ENCODE measurements around the gene GMDS. TPM values are rescaled to one million over a fixed set of nuclear protein-coding genes. Genes with fewer than 3 reads are reported as not detected.

Gene GMDS
- total RNA-seq, 1 donor from 2014 or later, result 7.2 TPM

DNA sequence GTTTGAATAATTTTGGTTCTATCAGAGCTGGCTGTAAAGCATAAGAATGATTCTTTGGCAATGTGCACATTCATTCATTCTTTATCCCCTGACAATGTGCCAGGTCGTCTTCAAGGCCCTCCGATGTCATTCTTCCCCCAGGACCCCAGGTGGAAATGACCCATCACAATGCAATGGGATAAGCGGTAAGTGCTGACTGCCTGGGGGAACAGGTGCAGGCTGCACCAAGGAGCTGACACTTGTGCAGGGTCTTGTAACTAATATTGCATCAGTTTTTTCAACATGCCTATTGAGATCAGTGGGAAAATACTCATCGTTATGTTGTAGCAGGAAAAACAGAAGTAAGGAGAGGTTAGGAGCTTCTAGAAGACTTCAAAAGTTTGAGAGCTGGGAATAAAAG, 530.1 kb downstream of the GMDS start:
- no peak for DNase-seq
- Histone ChIP-seq H3K27ac (replicated peaks) (no peak overlapping the region), H3K4me1 (no peaks in the 10 kb centered on the region), H3K27me3 (ENCODE audit: low read depth) (no peaks in the 10 kb centered on the region), H3K4me3 (no peak overlapping the region), H3K9me3 (replicated peaks) (no peaks in the 10 kb centered on the region), H3K36me3 (no peaks in the 10 kb centered on the region)
- intact Hi-C loops (cut with micrococcal nuclease), result no loop called here
- TF ChIP-seq, protein P1, sequence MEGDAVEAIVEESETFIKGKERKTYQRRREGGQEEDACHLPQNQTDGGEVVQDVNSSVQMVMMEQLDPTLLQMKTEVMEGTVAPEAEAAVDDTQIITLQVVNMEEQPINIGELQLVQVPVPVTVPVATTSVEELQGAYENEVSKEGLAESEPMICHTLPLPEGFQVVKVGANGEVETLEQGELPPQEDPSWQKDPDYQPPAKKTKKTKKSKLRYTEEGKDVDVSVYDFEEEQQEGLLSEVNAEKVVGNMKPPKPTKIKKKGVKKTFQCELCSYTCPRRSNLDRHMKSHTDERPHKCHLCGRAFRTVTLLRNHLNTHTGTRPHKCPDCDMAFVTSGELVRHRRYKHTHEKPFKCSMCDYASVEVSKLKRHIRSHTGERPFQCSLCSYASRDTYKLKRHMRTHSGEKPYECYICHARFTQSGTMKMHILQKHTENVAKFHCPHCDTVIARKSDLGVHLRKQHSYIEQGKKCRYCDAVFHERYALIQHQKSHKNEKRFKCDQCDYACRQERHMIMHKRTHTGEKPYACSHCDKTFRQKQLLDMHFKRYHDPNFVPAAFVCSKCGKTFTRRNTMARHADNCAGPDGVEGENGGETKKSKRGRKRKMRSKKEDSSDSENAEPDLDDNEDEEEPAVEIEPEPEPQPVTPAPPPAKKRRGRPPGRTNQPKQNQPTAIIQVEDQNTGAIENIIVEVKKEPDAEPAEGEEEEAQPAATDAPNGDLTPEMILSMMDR (IDR thresholded peaks at IDR 0.05; ENCODE audit: borderline replicate concordance), result no peak

DNA sequence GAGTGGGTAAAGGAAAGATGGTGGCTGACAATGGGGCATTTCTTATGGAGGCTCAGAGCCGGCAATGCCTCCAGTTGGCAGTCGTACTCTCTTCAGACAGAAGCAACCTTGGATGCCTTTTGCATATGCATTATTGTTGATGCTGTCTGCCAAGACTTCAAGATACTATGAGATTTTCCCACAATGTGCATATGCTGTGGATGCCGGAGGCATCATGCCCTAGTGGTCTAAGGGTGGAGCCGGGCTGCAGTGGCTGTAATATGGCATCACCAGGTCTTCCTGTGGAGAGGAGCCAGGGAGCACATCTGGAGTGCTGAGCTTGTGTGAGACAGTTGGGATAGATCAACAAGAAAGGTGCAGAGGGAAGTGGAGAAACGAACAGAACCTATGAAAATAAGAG, 530.8 kb downstream of the GMDS start:
- DNase-seq, result no peak
- no peaks in the 10 kb centered on the region for H3K4me1 ChIP-seq
- intact Hi-C loops (cut with micrococcal nuclease), result no loop called here
- H3K4me3 ChIP-seq, result no peak overlapping the region
- H3K27me3 ChIP-seq (ENCODE audit: low read depth), result no peaks in the 10 kb centered on the region
- no peaks in the 10 kb centered on the region for H3K9me3 ChIP-seq (replicated peaks)
- H3K27ac ChIP-seq (replicated peaks), result no peak overlapping the region
- H3K36me3 ChIP-seq, result no peaks in the 10 kb centered on the region
- TF ChIP-seq, protein P1 (IDR thresholded peaks at IDR 0.05; ENCODE audit: borderline replicate concordance), result no peak

- Histone ChIP-seq H3K4me3 (no peak overlapping the region), H3K36me3 (no peaks in the 10 kb centered on the region), H3K27me3 (ENCODE audit: low read depth) (no peaks in the 10 kb centered on the region), H3K4me1 (no peaks in the 10 kb centered on the region), H3K9me3 (replicated peaks) (no peaks in the 10 kb centered on the region), H3K27ac (replicated peaks) (no peak overlapping the region)
- no peak for DNase-seq
- intact Hi-C loops (cut with micrococcal nuclease), result no loop called here
- TF ChIP-seq, protein P1 (IDR thresholded peaks at IDR 0.05; ENCODE audit: borderline replicate concordance), result no peak
Measured at GRCh38 chr6:1713016-1713600, 532.3 kb downstream of the GMDS start.

- Histone ChIP-seq H3K9me3 (replicated peaks) (no peaks in the 10 kb centered on the region), H3K4me3 (no peak overlapping the region), H3K27ac (replicated peaks) (no peak overlapping the region), H3K36me3 (no peaks in the 10 kb centered on the region), H3K4me1 (no peaks in the 10 kb centered on the region), H3K27me3 (ENCODE audit: low read depth) (no peaks in the 10 kb centered on the region)
- intact Hi-C loops (cut with micrococcal nuclease), result no loop called here
- DNase-seq, result no peak
- TF ChIP-seq, protein P1 (IDR thresholded peaks at IDR 0.05; ENCODE audit: borderline replicate concordance), result no peak
Measured at GRCh38 chr6:1712451-1712850, 533.0 kb downstream of the GMDS start.

DNA sequence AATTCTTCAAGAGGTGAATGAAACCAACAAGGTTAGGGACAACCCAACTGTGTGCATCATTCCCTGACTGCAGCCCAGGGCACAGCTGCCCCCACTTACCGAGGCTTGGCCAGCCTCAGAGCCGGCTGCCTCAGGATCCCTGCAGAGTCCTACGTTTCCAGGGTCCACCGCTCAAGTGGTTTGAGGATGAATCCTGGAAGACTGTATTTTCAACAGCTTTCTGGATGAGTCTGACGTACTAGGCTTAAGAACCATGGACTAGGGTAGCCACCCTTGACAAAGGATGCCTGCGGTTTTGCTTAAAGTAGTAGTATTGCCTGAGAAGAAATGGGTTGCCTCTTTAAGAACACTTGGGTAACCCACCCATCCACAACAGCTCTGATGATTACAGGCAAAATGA, 534.3 kb downstream of the GMDS start:
- Histone ChIP-seq H3K9me3 (replicated peaks) (no peaks in the 10 kb centered on the region), H3K36me3 (no peaks in the 10 kb centered on the region), H3K27me3 (ENCODE audit: low read depth) (no peaks in the 10 kb centered on the region), H3K4me3 (no peak overlapping the region), H3K27ac (replicated peaks) (no peak overlapping the region), H3K4me1 (no peaks in the 10 kb centered on the region)
- intact Hi-C loops (cut with micrococcal nuclease), result no loop called here
- TF ChIP-seq, protein P1 (IDR thresholded peaks at IDR 0.05; ENCODE audit: borderline replicate concordance), result no peak
- DNase-seq, result no peak

Measured in left ventricle myocardium inferior (tissue), 1 donor.